ENCODE measurements around the gene C12orf43.

- no peak for TF ChIP-seq EZH2 (IDR thresholded peaks at IDR 0.05; ENCODE audit: low read length)
- TF ChIP-seq, protein P1, sequence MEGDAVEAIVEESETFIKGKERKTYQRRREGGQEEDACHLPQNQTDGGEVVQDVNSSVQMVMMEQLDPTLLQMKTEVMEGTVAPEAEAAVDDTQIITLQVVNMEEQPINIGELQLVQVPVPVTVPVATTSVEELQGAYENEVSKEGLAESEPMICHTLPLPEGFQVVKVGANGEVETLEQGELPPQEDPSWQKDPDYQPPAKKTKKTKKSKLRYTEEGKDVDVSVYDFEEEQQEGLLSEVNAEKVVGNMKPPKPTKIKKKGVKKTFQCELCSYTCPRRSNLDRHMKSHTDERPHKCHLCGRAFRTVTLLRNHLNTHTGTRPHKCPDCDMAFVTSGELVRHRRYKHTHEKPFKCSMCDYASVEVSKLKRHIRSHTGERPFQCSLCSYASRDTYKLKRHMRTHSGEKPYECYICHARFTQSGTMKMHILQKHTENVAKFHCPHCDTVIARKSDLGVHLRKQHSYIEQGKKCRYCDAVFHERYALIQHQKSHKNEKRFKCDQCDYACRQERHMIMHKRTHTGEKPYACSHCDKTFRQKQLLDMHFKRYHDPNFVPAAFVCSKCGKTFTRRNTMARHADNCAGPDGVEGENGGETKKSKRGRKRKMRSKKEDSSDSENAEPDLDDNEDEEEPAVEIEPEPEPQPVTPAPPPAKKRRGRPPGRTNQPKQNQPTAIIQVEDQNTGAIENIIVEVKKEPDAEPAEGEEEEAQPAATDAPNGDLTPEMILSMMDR (optimal IDR thresholded peaks at IDR 0.05 in 1 of 3, IDR thresholded peaks at IDR 0.05 in 1 of 3, conservative IDR thresholded peaks at IDR 0.05 in 1 of 3; ENCODE audit: extremely low read depth in 1 of 3, insufficient read depth in 2 of 3, low read length in 3 of 3): no peak
Measured at GRCh38 chr12:121015825-121016766, at the start of gene C12orf43.
